Measurements from ENCODE around the gene KCNH2. TPM values are rescaled to one million over a fixed set of nuclear protein-coding genes. Genes with fewer than 3 reads are reported as not detected.

The KCNH2 gene
- total RNA-seq, 4 donors from 2014 or later: 0.19 to 2.5 (median 0.72) TPM

- Histone ChIP-seq H3K36me3 (no peaks in the 10 kb centered on the region), H3K9me3 (no peaks in the 10 kb centered on the region), H3K27ac (no peak overlapping the region), H3K4me3 (no peak overlapping the region), H3K27me3 (peaks cover 0 to 67% (median under 1%) of the 10 kb centered on the region in 4 donors), H3K4me1 (peaks cover 0 to 69% (median 13%) of the 10 kb centered on the region in 3 donors)
- TF ChIP-seq CTCF (IDR thresholded peaks at IDR 0.05) (no peak), POLR2A (IDR thresholded peaks at IDR 0.05) (no peak)
- WGBS, 2 donors: 56% methylated on average over 7 of the region's 14 CpGs; no CpG with 5 or more reads in 1 of the 2 donors
- DNase-seq: no peak
- intact Hi-C loops (cut with DNase I): no loop called here
Measured at GRCh38 chr7:150942001-150942590, 36.0 kb downstream of the KCNH2 start.

GRCh38 chr7:150941351-150942000 lies 36.6 kb downstream of the KCNH2 start:
- DNase-seq: no peak
- H3K9me3 ChIP-seq: no peaks in the 10 kb centered on the region
- TF ChIP-seq CTCF (IDR thresholded peaks at IDR 0.05): no peak
- TF ChIP-seq POLR2A (IDR thresholded peaks at IDR 0.05): no peak
- no peak overlapping the region for H3K4me3 ChIP-seq
- H3K4me1 ChIP-seq: peaks cover 0 to 63% (median 13%) of the 10 kb centered on the region in 3 donors
- no peak overlapping the region for H3K27ac ChIP-seq
- intact Hi-C loops (cut with DNase I): no loop called here
- H3K36me3 ChIP-seq: no peaks in the 10 kb centered on the region
- H3K27me3 ChIP-seq: peaks cover 0 to 67% (median 0%) of the 10 kb centered on the region in 4 donors
- 79 to 80% methylated on average over 4 to 12 of the region's 15 CpGs for WGBS, 2 donors

- no peak for DNase-seq
- Histone ChIP-seq H3K27ac (no peak overlapping the region), H3K9me3 (no peaks in the 10 kb centered on the region), H3K27me3 (peaks cover 0 to 67% (median 0%) of the 10 kb centered on the region in 4 donors), H3K4me1 (peaks cover 0 to 54% (median 13%) of the 10 kb centered on the region in 3 donors), H3K4me3 (no peak overlapping the region), H3K36me3 (no peaks in the 10 kb centered on the region)
- intact Hi-C loops (cut with DNase I): no loop called here
- TF ChIP-seq CTCF (IDR thresholded peaks at IDR 0.05) (no peak), POLR2A (IDR thresholded peaks at IDR 0.05) (no peak)
- WGBS, 2 donors: 49 to 58% methylated on average over 9 to 10 of the region's 11 CpGs
Measured at GRCh38 chr7:150940431-150941102, 37.6 kb downstream of the KCNH2 start.

GRCh38 chr7:150939466-150939865 lies 38.7 kb downstream of the KCNH2 start:
- DNase-seq: no peak
- intact Hi-C loops (cut with DNase I): no loop called here

More at GRCh38 chr7:150939466-150939865, 38.7 kb downstream of the KCNH2 start:
- H3K4me3 ChIP-seq: no peak overlapping the region
- no peaks in the 10 kb centered on the region for H3K9me3 ChIP-seq
- H3K4me1 ChIP-seq: peaks cover 0 to 43% (median 13%) of the 10 kb centered on the region in 3 donors
- no peaks in the 10 kb centered on the region for H3K36me3 ChIP-seq
- TF ChIP-seq POLR2A (IDR thresholded peaks at IDR 0.05) (no peak), CTCF (IDR thresholded peaks at IDR 0.05) (no peak)
- H3K27ac ChIP-seq: no peak overlapping the region
- peaks cover 0 to 70% (median 0%) of the 10 kb centered on the region in 4 donors for H3K27me3 ChIP-seq
